NCI-H1105 treated with DMSO at 0.1 percent for 48 hours (cell line): ENCODE results near the gene TAOK3.
"Not testable (repeated sequence)": the region's sequence is repeated elsewhere in the genome, so short reads cannot be mapped to it uniquely, and the experiment has no call there.

Experiments used
- DNase-seq: peaks from one replicate; lab custom pipeline; 2025; lab: John Stamatoyannopoulos, UW

TAOK3 gene

GRCh38 chr12:118373616-118374015 is 909 bp upstream of the TAOK3 start:
- no peak for DNase-seq

- DNase-seq: no peak
Observed at GRCh38 chr12:118371321-118372282, 1.1 kb downstream of the TAOK3 start.

- no peak for DNase-seq
Observed at GRCh38 chr12:118370601-118371000, 2.1 kb downstream of the TAOK3 start.

- no peak for DNase-seq
Observed at GRCh38 chr12:118368821-118369220, 3.9 kb downstream of the TAOK3 start.

GRCh38 chr12:118361889-118362288 is 10.8 kb downstream of the TAOK3 start:
- no peak for DNase-seq

GRCh38 chr12:118361092-118361404 is 11.7 kb downstream of the TAOK3 start:
- DNase-seq: no peak

- no peak for DNase-seq
Observed at GRCh38 chr12:118359541-118359915, 13.2 kb downstream of the TAOK3 start.

GRCh38 chr12:118358612-118359540 is 13.8 kb downstream of the TAOK3 start:
- no peak for DNase-seq

- DNase-seq: no peak
Observed at GRCh38 chr12:118358008-118358359, 14.7 kb downstream of the TAOK3 start.

- no peak for DNase-seq
Observed at GRCh38 chr12:118357257-118358007, 15.3 kb downstream of the TAOK3 start.

- DNase-seq: no peak
Observed at GRCh38 chr12:118356809-118357256, 15.9 kb downstream of the TAOK3 start.

- DNase-seq: no peak
Observed at GRCh38 chr12:118355843-118356242, 16.9 kb downstream of the TAOK3 start.

- no peak for DNase-seq
Observed at GRCh38 chr12:118354903-118355302, 17.8 kb downstream of the TAOK3 start.

- DNase-seq: not testable (repeated sequence)
Observed at GRCh38 chr12:118354503-118354902, 18.2 kb downstream of the TAOK3 start.

- no peak for DNase-seq
Observed at GRCh38 chr12:118353721-118354120, 19.0 kb downstream of the TAOK3 start.

GRCh38 chr12:118350908-118351559 is 21.7 kb downstream of the TAOK3 start:
- no peak for DNase-seq

- no peak for DNase-seq
Observed at GRCh38 chr12:118347916-118348315, 24.8 kb downstream of the TAOK3 start.

GRCh38 chr12:118346895-118347294 is 25.8 kb downstream of the TAOK3 start:
- DNase-seq: no peak

- DNase-seq: no peak
Observed at GRCh38 chr12:118345355-118345754, 27.4 kb downstream of the TAOK3 start.

GRCh38 chr12:118344829-118345228 is 27.9 kb downstream of the TAOK3 start:
- no peak for DNase-seq

- DNase-seq: no peak
Observed at GRCh38 chr12:118342090-118342489, 30.6 kb downstream of the TAOK3 start.
